IPS DF 4.7 (cell line): ENCODE results near the gene UBXN2A.
"Not testable (repeated sequence)": the region's sequence is repeated elsewhere in the genome, so short reads cannot be mapped to it uniquely, and the experiment has no call there.

Source experiments
- DNase-seq: peaks from one replicate; pipeline ENCODE4 v3.0.0-alpha.2; 2013; ENCODE audit warnings: low spot score; ENCODE audit errors: extremely low read depth

Gene UBXN2A

GRCh38 chr2:24043133-24043532 is 102.9 kb downstream of the UBXN2A start:
- DNase-seq: not testable (repeated sequence)

- DNase-seq: no peak
Observed at GRCh38 chr2:24045511-24046508, 105.5 kb downstream of the UBXN2A start.

- no peak for DNase-seq
Observed at GRCh38 chr2:24046599-24046929, 106.3 kb downstream of the UBXN2A start.

GRCh38 chr2:24046930-24047702 is 106.9 kb downstream of the UBXN2A start, which contains the start of gene WDCP:
TSS of gene WDCP (minus strand) at chr2:24047391. CDS start at chr2:24039494, 7,897 bp downstream.
- peak; percentile 91 for DNase-seq

GRCh38 chr2:24047703-24048033 is 107.4 kb downstream of the UBXN2A start:
- DNase-seq: no peak

GRCh38 chr2:24048769-24049484 is 108.7 kb downstream of the UBXN2A start:
- DNase-seq: no peak

- no peak for DNase-seq
Observed at GRCh38 chr2:24049485-24050021, 109.3 kb downstream of the UBXN2A start, which contains the start of gene FKBP1B. TSS of gene FKBP1B (plus strand) at chr2:24049741. CDS start at chr2:24049850, 109 bp downstream.

- no peak for DNase-seq
Observed at GRCh38 chr2:24050041-24050979, 110.0 kb downstream of the UBXN2A start.

- DNase-seq: no peak
Observed at GRCh38 chr2:24051833-24052232, 111.6 kb downstream of the UBXN2A start.

- DNase-seq: no peak
Observed at GRCh38 chr2:24052951-24053350, 112.7 kb downstream of the UBXN2A start.
